Germinal center (tissue), 1 donor: ENCODE measurements around the gene NUF2.
"Not testable (repeated sequence)": the region's sequence is repeated elsewhere in the genome, so short reads cannot be mapped to it uniquely, and the experiment has no call there.

Experiments used
- DNase-seq: peaks from one replicate; pipeline ENCODE4 v3.0.0; 2012; ENCODE audit warnings: mixed read lengths, low spot score

NUF2 gene

DNA sequence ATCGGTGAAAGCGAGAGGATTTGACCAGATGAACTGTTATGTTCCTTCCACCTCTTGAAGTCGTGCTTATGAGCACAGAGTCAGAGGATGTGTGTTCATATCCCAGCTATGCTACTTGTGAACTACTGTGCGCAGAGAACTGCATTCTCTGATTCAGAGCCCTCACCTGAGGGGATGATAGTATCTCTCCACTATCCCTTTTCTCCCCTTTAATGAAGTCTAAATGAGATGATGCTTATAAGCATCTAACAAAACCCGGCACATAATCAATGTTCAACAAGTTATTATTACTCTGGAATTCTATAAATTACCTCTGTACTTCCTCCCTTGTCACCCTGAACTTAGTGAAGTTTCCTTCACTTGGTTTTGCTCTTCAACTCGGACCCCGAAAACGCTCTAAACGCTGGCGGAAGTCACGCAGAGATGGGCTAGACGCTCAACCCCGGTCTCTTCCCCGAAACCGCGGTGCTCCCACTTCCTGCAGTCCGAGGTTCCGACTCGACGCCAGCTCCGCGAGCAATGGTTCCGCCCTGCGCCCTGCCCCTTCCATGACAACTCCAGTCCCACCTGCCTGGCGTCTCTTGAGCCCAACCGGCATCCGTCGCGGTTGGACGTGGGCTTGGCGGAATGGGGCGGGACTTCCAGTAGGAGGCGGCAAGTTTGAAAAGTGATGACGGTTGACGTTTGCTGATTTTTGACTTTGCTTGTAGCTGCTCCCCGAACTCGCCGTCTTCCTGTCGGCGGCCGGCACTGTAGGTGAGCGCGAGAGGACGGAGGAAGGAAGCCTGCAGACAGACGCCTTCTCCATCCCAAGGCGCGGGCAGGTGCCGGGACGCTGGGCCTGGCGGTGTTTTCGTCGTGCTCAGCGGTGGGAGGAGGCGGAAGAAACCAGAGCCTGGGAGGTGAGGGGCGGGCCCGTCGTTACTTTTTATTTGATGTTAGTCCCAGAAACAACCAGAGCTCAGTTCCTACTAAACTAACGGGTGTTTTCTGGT lies at the start of gene NUF2:
Gene NUF2 (plus strand): TSS at position 644 of the 995 bp plus-strand sequence. CDS start 4,098 bp downstream, outside the sequence.
- DNase-seq = peak; percentile 94

GRCh38 chr1:163273766-163274441 lies 47.9 kb upstream of the NUF2 start:
- DNase-seq = no peak

- DNase-seq = no peak
Observed at GRCh38 chr1:163275222-163275621, 46.5 kb upstream of the NUF2 start.

DNA sequence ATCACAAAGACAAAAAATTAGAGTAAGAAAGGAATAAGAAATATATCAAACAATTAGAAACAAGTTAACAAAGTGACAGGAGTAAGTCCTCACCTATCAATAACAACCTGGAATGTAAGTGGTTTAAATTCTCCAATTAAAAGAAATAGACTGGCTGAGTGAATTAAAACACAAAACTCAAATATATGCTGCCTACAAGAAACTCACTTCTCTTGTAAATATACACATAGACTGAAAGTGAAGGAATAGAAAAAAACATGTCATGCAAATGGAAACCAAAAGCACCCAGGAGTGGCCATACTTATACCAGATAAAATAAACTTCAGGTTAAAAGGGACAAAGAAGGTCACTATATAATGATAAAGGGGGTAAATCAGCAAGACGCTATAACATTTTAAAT lies 43.2 kb upstream of the NUF2 start:
- DNase-seq = no peak

DNA sequence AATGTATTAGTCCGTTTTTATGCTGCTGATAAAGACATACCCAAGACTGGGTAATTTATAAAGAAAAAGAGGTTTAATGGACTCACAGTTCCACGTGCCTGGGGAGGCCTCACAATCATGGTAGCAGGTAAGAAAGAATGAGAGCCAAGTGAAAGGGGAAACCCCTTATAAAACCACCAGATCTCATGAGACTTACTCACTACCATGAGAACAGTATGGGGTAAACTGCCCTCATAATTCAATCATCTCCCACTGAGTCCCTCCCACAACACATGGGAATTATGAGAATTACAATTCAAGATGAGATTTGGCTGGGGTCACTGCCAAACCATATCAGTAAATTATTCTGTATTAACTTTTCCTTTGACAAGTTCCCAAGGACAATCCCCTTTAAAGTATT lies 36.9 kb upstream of the NUF2 start:
- DNase-seq = not testable (repeated sequence)

- no peak for DNase-seq
Observed at GRCh38 chr1:163290025-163290640, 31.6 kb upstream of the NUF2 start.

- DNase-seq = no peak
Observed at GRCh38 chr1:163291461-163291860, 30.3 kb upstream of the NUF2 start.

DNA sequence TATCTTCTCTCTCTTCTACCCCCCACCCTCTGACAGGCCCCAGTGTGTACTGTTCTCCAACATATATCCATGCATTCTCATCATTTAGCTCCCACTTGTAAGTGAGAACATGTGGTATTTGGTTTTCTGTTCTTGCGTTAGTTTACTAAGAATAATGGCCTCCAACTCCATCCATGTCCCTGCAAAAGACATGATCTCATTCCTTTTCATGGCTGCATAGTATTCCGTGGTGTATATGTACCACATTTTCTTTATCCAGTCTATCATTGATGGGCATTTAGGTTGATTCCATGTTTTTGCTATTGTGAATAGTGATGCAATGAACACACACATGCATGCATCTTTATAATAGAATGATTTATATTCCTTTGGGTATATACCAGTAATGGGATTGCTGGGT lies 29.6 kb upstream of the NUF2 start:
- not testable (repeated sequence) for DNase-seq

- DNase-seq = not testable (repeated sequence)
Observed at GRCh38 chr1:163293497-163293896, 28.3 kb upstream of the NUF2 start.

DNA sequence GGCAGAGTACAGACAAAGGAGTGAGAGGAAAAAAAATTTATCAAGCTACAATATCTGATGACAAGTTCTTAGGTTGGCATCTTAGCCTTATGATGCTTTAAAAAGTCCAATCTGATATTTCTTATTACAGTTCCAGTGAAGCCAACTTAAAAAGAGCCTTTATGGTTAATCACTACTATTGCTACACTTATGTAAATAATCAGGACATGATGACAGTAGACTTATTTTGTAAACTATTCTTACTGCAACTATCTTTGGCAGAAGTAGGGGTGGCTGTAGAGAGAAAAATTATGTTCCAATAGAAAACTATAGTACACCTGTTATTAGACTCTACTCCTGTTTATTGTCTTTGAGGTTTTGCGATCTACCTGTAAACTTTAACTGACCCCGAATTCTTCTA lies 25.8 kb upstream of the NUF2 start:
- DNase-seq = no peak

GRCh38 chr1:163296504-163297263 lies 25.1 kb upstream of the NUF2 start:
- DNase-seq = no peak

GRCh38 chr1:163298365-163298764 lies 23.4 kb upstream of the NUF2 start:
- DNase-seq = no peak

DNA sequence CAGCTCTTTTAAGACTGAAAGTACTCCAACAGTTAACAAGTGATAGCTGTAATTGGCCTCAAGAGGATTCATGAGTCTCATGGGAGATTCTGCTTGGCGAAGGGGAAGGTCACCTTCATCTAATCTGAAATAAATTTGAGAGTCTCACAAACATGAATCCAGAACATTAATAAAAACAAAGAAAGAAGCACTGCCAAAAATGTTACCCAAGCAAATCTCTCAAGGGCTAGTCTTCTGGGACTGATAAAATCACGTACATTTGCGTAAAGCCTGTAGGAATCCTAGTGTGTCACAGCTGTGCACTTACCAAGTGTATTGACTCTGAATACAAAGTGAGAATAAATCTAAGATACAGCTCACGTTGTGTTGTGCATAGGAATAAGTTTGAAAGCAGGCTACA lies 21.2 kb upstream of the NUF2 start:
- DNase-seq = no peak

- DNase-seq = no peak
Observed at GRCh38 chr1:163303561-163303960, 18.2 kb upstream of the NUF2 start.

GRCh38 chr1:163305441-163305840 lies 16.3 kb upstream of the NUF2 start:
- DNase-seq = no peak

DNA sequence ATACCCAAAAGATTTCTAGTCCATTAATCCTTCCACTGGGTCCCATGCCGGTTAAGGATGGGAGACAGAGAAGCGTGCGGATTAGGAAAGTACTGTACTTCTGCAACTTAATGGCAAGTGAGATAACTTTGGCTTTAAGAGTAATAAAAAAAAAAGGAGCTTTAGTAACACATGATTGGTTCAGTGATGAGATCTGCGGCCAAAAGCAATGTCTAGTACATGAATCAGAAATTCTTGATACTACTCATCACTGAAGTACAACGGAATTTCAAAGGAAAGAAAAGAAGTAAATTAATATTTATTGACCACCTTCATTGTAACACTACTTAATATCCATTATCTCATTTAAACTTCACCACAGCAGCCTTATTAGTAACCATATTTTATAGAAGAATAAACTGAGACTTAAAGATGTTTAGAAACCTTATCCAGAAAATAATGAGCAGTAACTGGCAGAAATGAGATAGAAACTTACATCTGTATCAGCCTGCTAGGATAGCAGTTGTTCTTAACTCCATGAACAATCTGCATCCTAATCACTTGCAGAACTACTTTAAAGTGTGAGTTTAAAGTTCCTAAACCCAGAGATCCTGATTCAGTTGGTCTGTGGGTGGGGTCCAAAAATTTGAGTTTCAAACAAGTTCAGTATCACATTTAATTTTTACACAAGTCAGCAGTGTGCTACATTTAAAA lies 14.1 kb upstream of the NUF2 start:
- DNase-seq = no peak

DNA sequence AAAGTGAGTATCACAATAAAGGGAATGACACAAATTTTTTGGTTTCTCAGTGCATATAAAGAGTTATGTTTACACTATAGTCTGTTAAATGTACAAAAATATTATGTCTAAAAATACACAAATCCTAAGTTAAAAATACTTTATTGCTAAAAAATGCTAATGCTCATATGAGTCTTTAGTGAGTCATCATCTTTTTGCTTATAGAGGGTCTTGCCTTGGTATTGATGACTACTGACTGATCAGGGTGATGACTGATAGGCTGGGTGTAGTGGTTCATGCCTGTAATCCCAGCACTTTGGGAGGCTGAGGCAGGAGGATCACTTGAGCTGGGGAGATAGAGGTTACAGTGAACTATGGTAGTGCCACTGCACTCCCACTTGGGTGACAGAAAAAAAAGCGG lies 12.9 kb upstream of the NUF2 start:
- DNase-seq = no peak

GRCh38 chr1:163315773-163316374 lies 5.9 kb upstream of the NUF2 start:
- DNase-seq = peak; percentile 12

- no peak for DNase-seq
Observed at GRCh38 chr1:163320891-163321290, 863 bp upstream of the NUF2 start.

DNA sequence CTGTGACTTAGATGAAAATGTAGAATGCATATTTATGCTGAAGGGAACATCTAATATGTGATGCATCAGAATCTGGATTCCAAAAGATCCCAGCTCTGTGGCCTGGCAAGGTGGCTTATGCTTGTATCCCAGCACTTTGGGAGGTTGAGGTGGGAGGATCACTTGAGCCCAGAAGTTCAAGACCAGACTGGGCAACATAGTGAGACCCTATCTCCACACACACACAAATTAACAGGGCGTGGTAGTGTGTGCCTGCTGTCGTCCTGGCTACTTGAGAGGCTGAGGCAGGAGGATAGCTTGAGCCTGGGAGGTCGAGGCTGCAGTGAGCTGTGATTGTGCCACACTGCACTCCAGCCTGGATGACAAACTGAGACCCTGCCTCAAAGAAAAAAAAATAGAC lies 1.6 kb downstream of the NUF2 start:
- not testable (repeated sequence) for DNase-seq

- DNase-seq = no peak
Observed at GRCh38 chr1:163331116-163331515, 9.4 kb downstream of the NUF2 start.
